Mesendoderm (in vitro differentiated cells): ENCODE measurements around the gene THOC7.

ENCODE experiments used
- DNase-seq: peaks from one replicate; pipeline ENCODE4 v3.0.0; 2013
- H2AK5ac ChIP-seq: 2 replicates; pipeline ENCODE4 v1.6.1; 2013; ENCODE audit warnings: low read length, inconsistent platforms
- H2BK120ac ChIP-seq: 2 replicates; pipeline ENCODE4 v1.6.1; 2013; ENCODE audit warnings: low read depth, mild to moderate bottlenecking, low read length, moderate library complexity, mixed read lengths
- H2BK15ac ChIP-seq: replicated peaks from 2 replicates; pipeline ENCODE4 v1.6.1; 2013; ENCODE audit warnings: low read depth, mild to moderate bottlenecking, moderate library complexity
- H2BK5ac ChIP-seq: 2 replicates; pipeline ENCODE4 v1.6.1; 2013; ENCODE audit warnings: low read length, inconsistent platforms
- H3K18ac ChIP-seq: 2 replicates; pipeline ENCODE4 v1.6.1; 2013; ENCODE audit warnings: mild to moderate bottlenecking, low read length, mixed read lengths
- H3K23ac ChIP-seq: one replicate; pipeline ENCODE4 v1.6.1; 2013; ENCODE audit warnings: low read length
- H3K27ac ChIP-seq: 2 replicates; pipeline ENCODE4 v1.5.1; 2013; ENCODE audit warnings: low read depth, mild to moderate bottlenecking, inconsistent platforms, low read length, moderate library complexity
- H3K27me3 ChIP-seq: 2 replicates; pipeline ENCODE4 v1.6.1; 2013; ENCODE audit warnings: low read length, control low read depth, mild to moderate bottlenecking, inconsistent platforms; ENCODE audit not compliant: insufficient read depth, poor library complexity
- H3K36me3 ChIP-seq: 2 replicates; pipeline ENCODE4 v1.6.1; 2013; ENCODE audit warnings: low read length, inconsistent platforms; ENCODE audit not compliant: control insufficient read depth, insufficient read depth
- H3K4ac ChIP-seq: one replicate; pipeline ENCODE4 v1.6.1; 2013; ENCODE audit warnings: low read depth, mild to moderate bottlenecking, low read length, moderate library complexity
- H3K4me1 ChIP-seq: 2 replicates; pipeline ENCODE4 v1.6.1; 2013; ENCODE audit warnings: low read depth, low read length, inconsistent platforms; ENCODE audit not compliant: control insufficient read depth
- H3K4me2 ChIP-seq: 2 replicates; pipeline ENCODE4 v1.6.1; 2013; ENCODE audit warnings: low read length
- H3K4me3 ChIP-seq: 2 replicates; pipeline ENCODE4 v1.5.1; 2013; ENCODE audit warnings: mild to moderate bottlenecking, low read length
- H3K56ac ChIP-seq: one replicate; pipeline ENCODE4 v1.6.1; 2013; ENCODE audit warnings: low read length
- H3K79me1 ChIP-seq: 2 replicates; pipeline ENCODE4 v1.6.1; 2013; ENCODE audit warnings: low read length, inconsistent platforms
- H3K79me2 ChIP-seq: 2 replicates; pipeline ENCODE4 v1.6.1; 2013; ENCODE audit warnings: mild to moderate bottlenecking, low read length; ENCODE audit not compliant: control insufficient read depth, insufficient read depth
- H3K9ac ChIP-seq: 2 replicates; pipeline ENCODE4 v1.6.1; 2013; ENCODE audit warnings: low read length, inconsistent platforms
- H4K5ac ChIP-seq: one replicate; pipeline ENCODE4 v1.6.1; 2013; ENCODE audit warnings: low read length
- H4K8ac ChIP-seq: one replicate; pipeline ENCODE4 v1.6.1; 2013; ENCODE audit warnings: low read depth, mild to moderate bottlenecking, control low read depth, low read length, moderate library complexity
- WGBS: extraction: QIAGEN DNeasy Blood & Tissue Kit; methylation state at CpG from one replicate; pipeline ENCODE4 v1.1.7; 2013; ENCODE audit warnings: low lambda C conversion rate, missing lambda C conversion rate; ENCODE audit not compliant: insufficient coverage; ENCODE audit errors: extremely low coverage; 5-methylcytosine and 5-hydroxymethylcytosine counted together

THOC7 gene

GRCh38 chr3:63824309-63824708 is 39.3 kb downstream of the THOC7 start:
- H3K56ac ChIP-seq, result no peak overlapping the region
- H3K27ac ChIP-seq, result no peak overlapping the region
- H3K4me1 ChIP-seq, result no peaks in the 10 kb centered on the region
- no peak overlapping the region for H3K9ac ChIP-seq
- H2AK5ac ChIP-seq, result no peak overlapping the region
- WGBS, result no CpG with 5 or more reads among the region's 4 CpGs
- no peaks in the 10 kb centered on the region for H3K36me3 ChIP-seq
- H4K8ac ChIP-seq, result no peak overlapping the region
- H4K5ac ChIP-seq, result no peak overlapping the region
- no peak overlapping the region for H3K4ac ChIP-seq
- no peak overlapping the region for H3K4me3 ChIP-seq
- no peak overlapping the region for H2BK15ac ChIP-seq
- no peaks in the 10 kb centered on the region for H3K79me1 ChIP-seq
- no peaks in the 10 kb centered on the region for H3K27me3 ChIP-seq
- H3K23ac ChIP-seq, result no peak overlapping the region
- H3K18ac ChIP-seq, result no peak overlapping the region
- DNase-seq, result no peak
- H2BK5ac ChIP-seq, result no peak overlapping the region
- H2BK120ac ChIP-seq, result no peak overlapping the region
- no peak overlapping the region for H3K4me2 ChIP-seq
- no peaks in the 10 kb centered on the region for H3K79me2 ChIP-seq

DNA sequence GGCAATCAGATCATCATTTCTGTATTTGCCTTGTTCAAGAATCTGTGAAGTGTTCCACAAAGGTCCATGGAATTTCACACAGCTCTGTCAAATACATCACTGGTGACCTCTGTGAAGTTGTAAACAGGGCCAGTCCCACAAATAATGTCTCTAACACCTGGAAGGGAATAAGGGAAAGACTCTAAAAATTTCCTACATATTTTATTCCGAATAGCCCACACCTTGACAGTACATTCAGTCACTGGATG is 44.5 kb downstream of the THOC7 start, which contains the start of gene C3orf49:
C3orf49 (plus strand) TSS at position 149 of the 248 bp plus-strand sequence. CDS start 173 bp downstream, outside the sequence.
- H3K4me1 ChIP-seq, result peaks cover 3% of the 10 kb centered on the region
- no peaks in the 10 kb centered on the region for H3K36me3 ChIP-seq
- H2BK120ac ChIP-seq, result no peak within 1 kb of the TSS
- no peak within 1 kb of the TSS for H4K5ac ChIP-seq
- H3K27me3 ChIP-seq, result no peaks in the 10 kb centered on the region
- no peak within 1 kb of the TSS for H3K4ac ChIP-seq
- no peak within 1 kb of the TSS for H3K56ac ChIP-seq
- no peak within 1 kb of the TSS for H2BK15ac ChIP-seq
- H3K9ac ChIP-seq, result no peak within 1 kb of the TSS
- no peak within 1 kb of the TSS for H3K23ac ChIP-seq
- peak; percentile 30 for DNase-seq
- H3K79me2 ChIP-seq, result no peaks in the 10 kb centered on the region
- no peak within 1 kb of the TSS for H3K18ac ChIP-seq
- H4K8ac ChIP-seq, result no peak within 1 kb of the TSS
- no peaks in the 10 kb centered on the region for H3K79me1 ChIP-seq
- no peak within 1 kb of the TSS for H2AK5ac ChIP-seq
- H3K4me3 ChIP-seq, result no peak within 1 kb of the TSS
- no peak within 1 kb of the TSS for H3K27ac ChIP-seq
- no peak within 1 kb of the TSS for H2BK5ac ChIP-seq
- no CpG with 5 or more reads among the region's 1 CpG for WGBS
- no peak within 1 kb of the TSS for H3K4me2 ChIP-seq

DNA sequence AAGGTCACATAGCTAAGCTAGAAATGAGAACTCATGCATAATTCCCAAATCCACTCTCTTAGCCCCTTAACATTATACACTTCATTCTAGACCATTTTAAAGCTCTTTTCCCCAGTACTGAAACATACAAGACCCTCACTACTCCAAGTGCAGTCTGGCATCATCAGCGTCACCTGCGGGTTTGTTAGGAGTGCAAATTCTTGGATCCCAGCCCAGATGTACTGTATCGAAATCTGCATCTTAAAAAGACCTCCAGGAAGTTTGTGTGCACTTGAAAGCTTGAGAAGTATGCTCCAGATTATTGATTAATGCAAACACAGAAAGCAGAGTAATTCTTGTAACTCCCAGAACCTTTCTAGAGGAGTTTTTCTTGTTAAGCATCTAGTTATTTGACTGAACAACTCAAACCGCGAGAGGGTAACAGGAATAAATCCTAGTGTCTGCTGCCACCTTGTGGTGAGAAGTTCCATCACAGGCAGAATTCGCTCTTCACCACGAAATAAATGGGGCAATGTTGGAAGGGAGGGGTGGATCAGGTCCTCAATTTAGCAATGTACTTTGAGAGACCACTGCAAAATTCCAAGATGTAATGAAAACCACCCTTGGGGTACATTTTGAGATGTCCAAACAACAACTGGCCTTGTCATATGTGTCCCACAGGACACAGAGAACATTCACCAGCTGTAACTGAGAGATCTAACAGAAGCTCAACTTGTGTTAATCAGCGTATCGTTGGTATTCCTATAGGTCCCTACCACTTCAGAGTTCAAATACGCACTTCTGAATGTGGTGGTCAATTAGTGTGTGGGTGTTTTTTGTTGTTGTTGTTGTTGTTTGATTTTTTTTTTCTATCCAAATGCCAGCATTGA is 45.1 kb downstream of the THOC7 start:
- H3K4me1 ChIP-seq, result peaks cover 3% of the 10 kb centered on the region
- H3K4me3 ChIP-seq, result no peak overlapping the region
- no peak overlapping the region for H3K4ac ChIP-seq
- DNase-seq, result peak; percentile 63
- H2BK15ac ChIP-seq, result no peak overlapping the region
- no peaks in the 10 kb centered on the region for H3K36me3 ChIP-seq
- no peak overlapping the region for H2BK120ac ChIP-seq
- H2BK5ac ChIP-seq, result no peak overlapping the region
- H3K79me2 ChIP-seq, result no peaks in the 10 kb centered on the region
- no peaks in the 10 kb centered on the region for H3K27me3 ChIP-seq
- H4K5ac ChIP-seq, result no peak overlapping the region
- H3K79me1 ChIP-seq, result no peaks in the 10 kb centered on the region
- H3K56ac ChIP-seq, result no peak overlapping the region
- no peak overlapping the region for H3K4me2 ChIP-seq
- H3K23ac ChIP-seq, result no peak overlapping the region
- H2AK5ac ChIP-seq, result no peak overlapping the region
- no peak overlapping the region for H3K18ac ChIP-seq
- no CpG with 5 or more reads among the region's 10 CpGs for WGBS
- H4K8ac ChIP-seq, result no peak overlapping the region
- no peak overlapping the region for H3K27ac ChIP-seq
- no peak overlapping the region for H3K9ac ChIP-seq

- no peak overlapping the region for H2BK120ac ChIP-seq
- no peaks in the 10 kb centered on the region for H3K27me3 ChIP-seq
- H3K9ac ChIP-seq, result no peak overlapping the region
- peaks cover 3% of the 10 kb centered on the region for H3K4me1 ChIP-seq
- no peak for DNase-seq
- H3K27ac ChIP-seq, result no peak overlapping the region
- H2AK5ac ChIP-seq, result no peak overlapping the region
- no peaks in the 10 kb centered on the region for H3K79me1 ChIP-seq
- WGBS, result no CpG with 5 or more reads among the region's 5 CpGs
- no peak overlapping the region for H4K8ac ChIP-seq
- no peaks in the 10 kb centered on the region for H3K36me3 ChIP-seq
- no peak overlapping the region for H3K4ac ChIP-seq
- H3K4me2 ChIP-seq, result no peak overlapping the region
- no peaks in the 10 kb centered on the region for H3K79me2 ChIP-seq
- no peak overlapping the region for H2BK15ac ChIP-seq
- no peak overlapping the region for H2BK5ac ChIP-seq
- H3K18ac ChIP-seq, result no peak overlapping the region
- H4K5ac ChIP-seq, result no peak overlapping the region
- H3K56ac ChIP-seq, result no peak overlapping the region
- H3K4me3 ChIP-seq, result no peak overlapping the region
- no peak overlapping the region for H3K23ac ChIP-seq
Measured at GRCh38 chr3:63817225-63817624, 46.4 kb downstream of the THOC7 start.

- no peak overlapping the region for H3K27ac ChIP-seq
- no peak overlapping the region for H3K56ac ChIP-seq
- no CpG with 5 or more reads among the region's 3 CpGs for WGBS
- no peak overlapping the region for H4K8ac ChIP-seq
- H3K4ac ChIP-seq, result no peak overlapping the region
- peaks cover 3% of the 10 kb centered on the region for H3K4me1 ChIP-seq
- H3K4me2 ChIP-seq, result no peak overlapping the region
- H3K18ac ChIP-seq, result no peak overlapping the region
- H3K23ac ChIP-seq, result no peak overlapping the region
- DNase-seq, result peak; percentile 91
- H3K4me3 ChIP-seq, result no peak overlapping the region
- no peak overlapping the region for H4K5ac ChIP-seq
- H2BK120ac ChIP-seq, result no peak overlapping the region
- H3K9ac ChIP-seq, result no peak overlapping the region
- no peaks in the 10 kb centered on the region for H3K79me2 ChIP-seq
- H2AK5ac ChIP-seq, result no peak overlapping the region
- no peaks in the 10 kb centered on the region for H3K79me1 ChIP-seq
- no peaks in the 10 kb centered on the region for H3K27me3 ChIP-seq
- no peak overlapping the region for H2BK15ac ChIP-seq
- H2BK5ac ChIP-seq, result no peak overlapping the region
- H3K36me3 ChIP-seq, result no peaks in the 10 kb centered on the region
Measured at GRCh38 chr3:63814237-63814636, 49.4 kb downstream of the THOC7 start.

- no CpG with 5 or more reads among the region's 6 CpGs for WGBS
Measured at GRCh38 chr3:63809607-63810006, 54.0 kb downstream of the THOC7 start.

More at GRCh38 chr3:63809607-63810006, 54.0 kb downstream of the THOC7 start:
- Histone ChIP-seq H3K27me3 (no peaks in the 10 kb centered on the region), H3K9ac (no peak overlapping the region), H3K4me2 (no peak overlapping the region), H4K5ac (no peak overlapping the region), H3K79me1 (no peaks in the 10 kb centered on the region), H3K27ac (no peak overlapping the region), H3K4ac (no peak overlapping the region), H2BK15ac (no peak overlapping the region), H3K4me1 (peaks cover 3% of the 10 kb centered on the region), H2BK5ac (no peak overlapping the region), H4K8ac (no peak overlapping the region), H3K23ac (no peak overlapping the region), H2AK5ac (no peak overlapping the region), H3K18ac (no peak overlapping the region), H3K79me2 (no peaks in the 10 kb centered on the region), H3K56ac (no peak overlapping the region), H2BK120ac (no peak overlapping the region), H3K36me3 (no peaks in the 10 kb centered on the region), H3K4me3 (no peak overlapping the region)
- no peak for DNase-seq
